Astrocyte of the cerebellum (primary cell): ENCODE data around the gene TERB1.

Experiments
- DNase-seq: peaks from one replicate; pipeline ENCODE4 v3.0.0-alpha.2; 2011; ENCODE audit warnings: low read depth
- H3K4me3 ChIP-seq: 2 replicates; pipeline ENCODE4 v1.5.1; 2011; ENCODE audit warnings: mild to moderate bottlenecking, low read depth, low read length, moderate library complexity
- in situ Hi-C: cut with HindIII; loops from 2 replicates; pipeline ENCODE4 v1.10.0; 2017; ENCODE audit warnings: low sequenced_read_pairs
- TF ChIP-seq, protein P1 (sequence below): IDR thresholded peaks from 2 replicates; pipeline ENCODE4 v1.5.1; 2012; ENCODE audit warnings: low read length, low read depth, moderate library complexity, mild to moderate bottlenecking; ENCODE audit errors: missing control alignments

The TERB1 gene

DNA sequence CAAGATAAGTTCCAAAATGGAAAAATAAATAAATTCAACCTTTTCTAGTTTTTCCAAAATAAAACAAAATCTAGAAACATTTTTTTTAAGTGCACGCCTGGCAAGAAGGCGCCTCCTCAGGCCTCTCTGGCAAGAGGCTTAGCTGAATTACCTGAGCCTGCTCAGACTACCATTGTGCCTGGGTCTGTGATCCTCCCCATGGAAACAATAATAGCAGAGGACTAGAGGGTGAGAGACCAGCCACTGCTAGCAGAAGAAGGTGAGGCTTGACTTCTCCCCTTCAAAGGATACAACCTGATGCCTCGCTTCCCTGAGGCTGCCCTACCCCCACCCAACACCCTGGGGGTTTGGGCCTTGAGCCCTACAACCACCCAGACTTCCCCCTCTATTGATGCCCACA is 14.8 kb downstream of the TERB1 start:
- H3K4me3 ChIP-seq, result no peak overlapping the region
- TF ChIP-seq, protein P1, sequence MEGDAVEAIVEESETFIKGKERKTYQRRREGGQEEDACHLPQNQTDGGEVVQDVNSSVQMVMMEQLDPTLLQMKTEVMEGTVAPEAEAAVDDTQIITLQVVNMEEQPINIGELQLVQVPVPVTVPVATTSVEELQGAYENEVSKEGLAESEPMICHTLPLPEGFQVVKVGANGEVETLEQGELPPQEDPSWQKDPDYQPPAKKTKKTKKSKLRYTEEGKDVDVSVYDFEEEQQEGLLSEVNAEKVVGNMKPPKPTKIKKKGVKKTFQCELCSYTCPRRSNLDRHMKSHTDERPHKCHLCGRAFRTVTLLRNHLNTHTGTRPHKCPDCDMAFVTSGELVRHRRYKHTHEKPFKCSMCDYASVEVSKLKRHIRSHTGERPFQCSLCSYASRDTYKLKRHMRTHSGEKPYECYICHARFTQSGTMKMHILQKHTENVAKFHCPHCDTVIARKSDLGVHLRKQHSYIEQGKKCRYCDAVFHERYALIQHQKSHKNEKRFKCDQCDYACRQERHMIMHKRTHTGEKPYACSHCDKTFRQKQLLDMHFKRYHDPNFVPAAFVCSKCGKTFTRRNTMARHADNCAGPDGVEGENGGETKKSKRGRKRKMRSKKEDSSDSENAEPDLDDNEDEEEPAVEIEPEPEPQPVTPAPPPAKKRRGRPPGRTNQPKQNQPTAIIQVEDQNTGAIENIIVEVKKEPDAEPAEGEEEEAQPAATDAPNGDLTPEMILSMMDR, result no peak
- DNase-seq, result no peak
- in situ Hi-C loops, result no loop called here

DNA sequence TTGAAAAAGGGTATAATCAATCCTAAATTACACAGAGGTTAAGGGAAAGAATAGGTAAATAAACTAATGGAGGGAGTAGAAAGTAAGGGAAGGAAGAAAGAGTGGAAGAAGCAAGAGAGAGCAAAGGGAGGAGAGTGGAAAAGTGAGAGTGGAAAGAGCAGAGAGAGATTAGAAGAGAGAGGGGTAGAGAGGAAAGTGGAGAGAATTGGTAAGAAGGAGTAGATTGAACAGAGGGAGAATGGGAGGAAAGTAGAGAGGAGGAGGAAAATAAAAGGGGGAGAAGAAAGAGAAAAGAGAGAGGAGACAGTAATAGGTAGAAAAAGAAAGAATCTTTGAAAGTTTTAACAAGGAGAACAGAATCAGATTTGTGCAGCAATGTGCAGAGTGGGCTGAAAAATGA is 24.9 kb downstream of the TERB1 start:
- DNase-seq, result no peak
- TF ChIP-seq, protein P1, result no peak
- in situ Hi-C loops, result no loop called here
- H3K4me3 ChIP-seq, result no peak overlapping the region

DNA sequence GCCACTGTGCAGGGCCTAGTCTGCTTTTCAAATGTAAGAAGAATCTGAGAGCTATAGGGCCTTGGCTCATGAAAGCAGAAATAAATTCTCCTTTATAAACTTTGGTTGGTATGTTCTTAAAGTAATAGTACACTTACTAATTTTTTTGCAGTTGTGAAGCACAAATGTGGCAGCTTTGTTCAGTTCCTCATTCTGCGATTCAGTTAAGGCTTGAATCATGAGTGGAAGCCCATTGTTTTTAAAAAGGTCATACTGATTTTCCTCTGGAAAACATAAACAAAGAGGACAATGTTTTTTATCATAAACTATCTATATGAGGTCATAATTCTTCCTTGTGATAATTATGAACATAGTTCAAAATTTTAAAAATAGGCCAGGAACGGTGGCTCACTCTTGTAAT is 26.4 kb downstream of the TERB1 start:
- no peak overlapping the region for H3K4me3 ChIP-seq
- in situ Hi-C loops, result no loop called here
- TF ChIP-seq, protein P1, result no peak
- no peak for DNase-seq

DNA sequence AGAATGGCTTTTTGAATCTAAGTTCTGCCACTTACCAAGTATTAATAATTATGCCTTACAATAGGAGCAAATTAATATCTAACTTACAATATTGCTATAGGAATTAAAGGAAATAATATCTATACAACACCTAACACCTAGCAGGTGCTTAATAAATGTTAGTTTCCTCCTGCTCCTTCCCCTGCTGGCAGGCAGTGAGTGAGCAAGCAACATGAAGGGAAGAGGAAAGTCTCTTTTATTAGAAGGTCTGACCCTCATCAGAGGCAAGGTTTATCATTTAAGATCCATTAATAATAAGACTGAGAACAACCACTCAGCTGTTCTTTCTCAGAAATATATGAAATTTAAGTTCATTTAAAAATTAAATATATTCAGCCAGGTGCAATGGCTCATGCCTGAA is 43.3 kb downstream of the TERB1 start:
- in situ Hi-C loops, result no loop called here
- no peak for DNase-seq
- H3K4me3 ChIP-seq, result no peak overlapping the region
- TF ChIP-seq, protein P1, result no peak

DNA sequence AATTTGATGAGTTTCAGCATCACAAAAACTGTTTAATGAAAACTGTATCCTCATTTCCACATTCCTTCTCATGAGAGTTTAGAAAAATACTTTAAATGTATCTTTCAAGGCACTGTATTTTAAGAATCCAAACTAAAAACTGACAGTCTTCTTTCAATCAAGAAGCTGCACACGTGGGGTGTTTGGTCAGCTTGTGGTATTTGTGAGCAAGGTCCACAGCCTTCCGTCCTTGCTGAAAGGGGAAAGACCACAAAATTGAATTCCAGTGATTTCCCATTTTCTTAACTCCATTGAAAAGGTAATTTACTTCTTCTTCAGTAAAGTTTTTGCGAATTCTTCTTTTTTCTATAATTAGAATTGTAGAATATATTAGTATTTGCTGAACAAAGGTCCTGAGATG is 46.6 kb downstream of the TERB1 start:
- no peak overlapping the region for H3K4me3 ChIP-seq
- no peak for DNase-seq
- in situ Hi-C loops, result no loop called here
- TF ChIP-seq, protein P1, result no peak

DNA sequence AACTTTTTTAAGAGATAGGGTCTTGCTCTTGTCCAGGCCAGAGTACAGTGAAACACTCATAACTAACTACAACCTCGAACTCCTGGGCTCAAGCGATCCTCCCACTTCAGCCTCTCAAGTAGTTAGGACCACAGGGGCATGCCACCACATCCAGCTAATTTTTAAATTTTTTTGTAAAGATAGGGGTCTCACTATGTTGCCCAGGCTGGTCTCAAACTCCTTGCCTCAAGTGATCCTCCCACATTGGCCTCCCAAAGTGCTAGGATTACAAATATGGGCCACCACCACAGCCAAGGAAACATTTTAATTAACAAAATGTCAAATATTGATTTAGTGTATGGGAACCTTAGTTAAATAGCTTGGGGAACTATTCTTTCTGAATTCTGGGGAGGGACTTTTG is 47.2 kb downstream of the TERB1 start:
- TF ChIP-seq, protein P1, result no peak
- no peak overlapping the region for H3K4me3 ChIP-seq
- DNase-seq, result no peak
- in situ Hi-C loops, result no loop called here

DNA sequence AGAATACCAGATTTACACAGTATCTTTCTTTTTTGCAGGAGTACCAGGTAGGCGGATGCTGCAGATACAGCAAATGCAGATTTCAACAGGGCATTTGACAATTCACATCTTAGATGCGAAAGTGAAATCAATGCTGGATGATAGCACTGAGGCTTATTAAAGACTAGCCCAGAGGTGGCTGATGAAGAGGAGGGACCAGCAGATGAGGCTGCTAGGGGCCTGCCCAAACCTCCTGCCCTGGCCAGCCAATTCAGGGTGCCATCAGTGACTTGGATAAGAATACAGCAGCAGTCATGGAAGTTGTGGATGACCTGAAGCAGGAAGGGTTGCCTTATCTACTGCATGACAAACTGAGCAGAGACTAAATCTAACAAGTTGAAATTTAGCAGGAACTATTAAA is 48.4 kb downstream of the TERB1 start:
- TF ChIP-seq, protein P1, result no peak
- in situ Hi-C loops, result no loop called here
- DNase-seq, result no peak
- H3K4me3 ChIP-seq, result no peak overlapping the region
